Panc1 (cell line): ENCODE data around the gene TRAPPC12. TPM values are rescaled to one million over a fixed set of nuclear protein-coding genes. Genes with fewer than 3 reads are reported as not detected.

Source experiments
- ATAC-seq: fragments of 200-7000 bp; cut with Tn5 transposase; 2 replicates; pipeline ENCODE4 v1.9.1; 2020; ENCODE audit warnings: mild to moderate bottlenecking, moderate library complexity
- BruUV-seq: library from RNA; stranded (reverse); fragments of 400-500 nt; replicated peaks from 2 replicates; lab custom pipeline; 2021; lab: Mats Ljungman, UMichigan
- CTCF ChIA-PET: fragments of 300-600 bp; sonication (Branson Sonifier 250); formaldehyde crosslinking; loops from one replicate; lab custom pipeline; 2022; ENCODE audit warnings: antibody characterized with exemption; lab: Charles Lee
- POLR2A ChIA-PET: fragments of 300-600 bp; sonication (Branson Sonifier 250); formaldehyde crosslinking; loops from one replicate; lab custom pipeline; 2022; ENCODE audit warnings: antibody characterized with exemption; lab: Charles Lee
- DNase-seq: peaks from one replicate; pipeline ENCODE4 v3.0.0-alpha.2; 2010; ENCODE audit warnings: low read depth, low spot score
- H3K27ac ChIP-seq: 2 replicates; pipeline ENCODE4 v1.5.1; 2011; ENCODE audit warnings: mild to moderate bottlenecking, low read length, inconsistent platforms
- H3K27me3 ChIP-seq: fragments of 200-500 bp; sonication (Bioruptor generic); 2 replicates; pipeline ENCODE4 v1.6.0; 2014; ENCODE audit warnings: low read length, inconsistent platforms; ENCODE audit not compliant: control insufficient read depth, insufficient read depth
- H3K36me3 ChIP-seq: fragments of 200-500 bp; sonication (Bioruptor generic); 2 replicates; pipeline ENCODE4 v1.5.1; 2014; ENCODE audit warnings: inconsistent platforms, mild to moderate bottlenecking, low read length, moderate library complexity; ENCODE audit not compliant: control insufficient read depth, insufficient read depth
- H3K4me1 ChIP-seq: 2 replicates; pipeline ENCODE4 v1.5.1; 2011; ENCODE audit warnings: inconsistent platforms, mild to moderate bottlenecking, low read length, moderate library complexity; ENCODE audit not compliant: control insufficient read depth, insufficient read depth
- H3K4me3 ChIP-seq, 2 experiments: 2 replicates each; pipeline ENCODE4 v1.5.1; 2011 to 2012; ENCODE audit warnings: low read depth in 2 of 2, low read length in 2 of 2, mild to moderate bottlenecking in 2 of 2, inconsistent platforms in 1 of 2, moderate library complexity in 1 of 2
- H3K9me3 ChIP-seq: fragments of 200-500 bp; sonication (Bioruptor generic); 2 replicates; pipeline ENCODE4 v1.5.1; 2014; ENCODE audit warnings: low read depth, mild to moderate bottlenecking, inconsistent platforms, low read length, moderate library complexity; ENCODE audit not compliant: control insufficient read depth, insufficient read depth
- POLR2AphosphoS5 ChIP-seq: IDR thresholded peaks from 2 replicates; pipeline ENCODE4 v1.6.1; 2012; ENCODE audit warnings: mild to moderate bottlenecking, low read depth, low read length, moderate library complexity
- SIN3A ChIP-seq: IDR thresholded peaks from 2 replicates; pipeline ENCODE4 v1.6.1; 2012; ENCODE audit warnings: low read depth, mild to moderate bottlenecking, low read length, moderate library complexity, borderline replicate concordance; ENCODE audit not compliant: insufficient read depth
- TCF7L2 ChIP-seq: IDR thresholded peaks from 2 replicates; pipeline ENCODE4 v1.6.1; 2011; ENCODE audit warnings: mild to moderate bottlenecking, low read depth, low read length, inconsistent platforms
- in situ Hi-C: cut with HindIII; loops from 2 replicates; pipeline ENCODE4 v1.10.0; 2016; ENCODE audit warnings: low sequenced_read_pairs, low pct_unique_long_range_greater_than_20kb
- intact Hi-C: fragments of 100-400 bp; cut with micrococcal nuclease; formaldehyde crosslinking; loops from one replicate; pipeline ENCODE4 v1.10.0; 2022; ENCODE audit not compliant: unreplicated experiment
- total RNA-seq: library from RNA; stranded (reverse); gene quantifications from one replicate; pipeline ENCODE4 v1.2.1, GENCODE V29; 2021; ENCODE audit not compliant: unreplicated experiment
- TF ChIP-seq, protein P1 (sequence below): fragments of 450-650 bp; IDR thresholded peaks from 2 replicates; pipeline ENCODE4 v1.5.1; 2017; ENCODE audit warnings: mild to moderate bottlenecking
- TF ChIP-seq, protein P2 (sequence below), 2 experiments: IDR thresholded peaks; 2 replicates each; pipeline ENCODE4 v1.6.1; 2011 to 2012; ENCODE audit warnings: low read depth in 2 of 2, control low read depth in 1 of 2, low read length in 1 of 2, mild to moderate bottlenecking in 1 of 2, moderate library complexity in 1 of 2; ENCODE audit not compliant: insufficient read depth in 1 of 2

TRAPPC12 gene
- total RNA-seq, 1 experiment from 2014 or later = 78.7 TPM

DNA sequence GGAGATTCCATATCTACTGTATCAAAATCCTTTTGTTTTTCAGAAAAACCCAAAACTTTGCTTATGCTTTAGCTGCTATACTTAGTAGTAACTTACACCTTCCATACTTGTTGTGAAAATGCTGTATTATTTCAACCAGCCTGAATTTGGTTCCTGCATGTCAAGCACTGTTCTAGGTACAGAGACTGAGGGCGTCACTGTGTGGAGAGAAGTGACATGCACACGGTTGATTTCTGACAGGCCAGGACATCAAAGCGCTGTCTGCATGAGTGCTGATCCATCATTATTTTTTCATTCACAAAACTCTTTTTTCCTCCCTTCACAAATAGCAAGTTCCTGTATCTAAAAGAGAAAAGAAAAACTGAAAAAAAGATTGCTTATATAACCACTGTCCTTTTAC, 31.6 kb downstream of the TRAPPC12 start:
- Histone ChIP-seq H3K36me3 (no peaks in the 10 kb centered on the region; the same call in 1 of the 2 replicates), H3K27me3 (no peaks in the 10 kb centered on the region), H3K27ac (no peak overlapping the region), H3K4me3 (no peak overlapping the region), H3K4me1 (no peaks in the 10 kb centered on the region), H3K9me3 (no peaks in the 10 kb centered on the region)
- DNase-seq (no peak), ATAC-seq (no peak)
- in situ Hi-C loops (no loop called here), intact Hi-C loops (no loop called here)
- CTCF ChIA-PET = no interaction called here
- POLR2A ChIA-PET = no interaction called here
- no peak for TF ChIP-seq TCF7L2
- TF ChIP-seq, protein P1, sequence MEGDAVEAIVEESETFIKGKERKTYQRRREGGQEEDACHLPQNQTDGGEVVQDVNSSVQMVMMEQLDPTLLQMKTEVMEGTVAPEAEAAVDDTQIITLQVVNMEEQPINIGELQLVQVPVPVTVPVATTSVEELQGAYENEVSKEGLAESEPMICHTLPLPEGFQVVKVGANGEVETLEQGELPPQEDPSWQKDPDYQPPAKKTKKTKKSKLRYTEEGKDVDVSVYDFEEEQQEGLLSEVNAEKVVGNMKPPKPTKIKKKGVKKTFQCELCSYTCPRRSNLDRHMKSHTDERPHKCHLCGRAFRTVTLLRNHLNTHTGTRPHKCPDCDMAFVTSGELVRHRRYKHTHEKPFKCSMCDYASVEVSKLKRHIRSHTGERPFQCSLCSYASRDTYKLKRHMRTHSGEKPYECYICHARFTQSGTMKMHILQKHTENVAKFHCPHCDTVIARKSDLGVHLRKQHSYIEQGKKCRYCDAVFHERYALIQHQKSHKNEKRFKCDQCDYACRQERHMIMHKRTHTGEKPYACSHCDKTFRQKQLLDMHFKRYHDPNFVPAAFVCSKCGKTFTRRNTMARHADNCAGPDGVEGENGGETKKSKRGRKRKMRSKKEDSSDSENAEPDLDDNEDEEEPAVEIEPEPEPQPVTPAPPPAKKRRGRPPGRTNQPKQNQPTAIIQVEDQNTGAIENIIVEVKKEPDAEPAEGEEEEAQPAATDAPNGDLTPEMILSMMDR = no peak
- no peak for TF ChIP-seq SIN3A
- TF ChIP-seq, protein P2, sequence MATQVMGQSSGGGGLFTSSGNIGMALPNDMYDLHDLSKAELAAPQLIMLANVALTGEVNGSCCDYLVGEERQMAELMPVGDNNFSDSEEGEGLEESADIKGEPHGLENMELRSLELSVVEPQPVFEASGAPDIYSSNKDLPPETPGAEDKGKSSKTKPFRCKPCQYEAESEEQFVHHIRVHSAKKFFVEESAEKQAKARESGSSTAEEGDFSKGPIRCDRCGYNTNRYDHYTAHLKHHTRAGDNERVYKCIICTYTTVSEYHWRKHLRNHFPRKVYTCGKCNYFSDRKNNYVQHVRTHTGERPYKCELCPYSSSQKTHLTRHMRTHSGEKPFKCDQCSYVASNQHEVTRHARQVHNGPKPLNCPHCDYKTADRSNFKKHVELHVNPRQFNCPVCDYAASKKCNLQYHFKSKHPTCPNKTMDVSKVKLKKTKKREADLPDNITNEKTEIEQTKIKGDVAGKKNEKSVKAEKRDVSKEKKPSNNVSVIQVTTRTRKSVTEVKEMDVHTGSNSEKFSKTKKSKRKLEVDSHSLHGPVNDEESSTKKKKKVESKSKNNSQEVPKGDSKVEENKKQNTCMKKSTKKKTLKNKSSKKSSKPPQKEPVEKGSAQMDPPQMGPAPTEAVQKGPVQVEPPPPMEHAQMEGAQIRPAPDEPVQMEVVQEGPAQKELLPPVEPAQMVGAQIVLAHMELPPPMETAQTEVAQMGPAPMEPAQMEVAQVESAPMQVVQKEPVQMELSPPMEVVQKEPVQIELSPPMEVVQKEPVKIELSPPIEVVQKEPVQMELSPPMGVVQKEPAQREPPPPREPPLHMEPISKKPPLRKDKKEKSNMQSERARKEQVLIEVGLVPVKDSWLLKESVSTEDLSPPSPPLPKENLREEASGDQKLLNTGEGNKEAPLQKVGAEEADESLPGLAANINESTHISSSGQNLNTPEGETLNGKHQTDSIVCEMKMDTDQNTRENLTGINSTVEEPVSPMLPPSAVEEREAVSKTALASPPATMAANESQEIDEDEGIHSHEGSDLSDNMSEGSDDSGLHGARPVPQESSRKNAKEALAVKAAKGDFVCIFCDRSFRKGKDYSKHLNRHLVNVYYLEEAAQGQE (IDR thresholded peaks at IDR 0.05; ENCODE audit: insufficient read depth in 1 of 2, low read depth in 2 of 2, low read length in 1 of 2) = no peak
- no peak for TF ChIP-seq POLR2AphosphoS5
- BruUV-seq = no TSS peak

DNA sequence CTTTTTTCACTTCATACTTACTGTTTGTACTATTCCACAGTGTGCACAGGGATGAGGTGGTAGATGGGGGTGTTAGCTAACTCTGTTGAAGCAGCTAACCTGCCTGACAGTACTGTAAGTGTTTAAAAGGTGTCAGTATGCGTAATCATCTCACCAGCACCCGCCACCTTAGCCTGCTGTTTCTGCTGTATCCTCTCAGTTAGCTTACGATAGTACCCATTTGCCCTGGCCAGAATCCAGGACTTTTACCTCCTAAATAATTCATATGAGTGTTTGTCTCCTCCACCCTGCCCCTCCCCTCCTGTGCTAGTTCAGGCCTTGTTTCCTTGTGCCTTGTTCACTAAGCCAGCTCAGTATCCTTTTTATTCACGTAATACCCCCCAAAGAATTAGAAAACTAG, 34.2 kb downstream of the TRAPPC12 start:
- no TSS peak for BruUV-seq
- no peaks in the 10 kb centered on the region; the same call in 1 of the 2 replicates for H3K36me3 ChIP-seq
- ChIA-PET CTCF (no interaction called here), POLR2A (interaction anchor here (0.7 kb wide), 1 partner anchor 35 kb away, joined by 3 read pairs; no protein-coding TSS in a partner anchor)
- in situ Hi-C loops (no loop called here), intact Hi-C loops (no loop called here)
- H3K4me3 ChIP-seq = no peak overlapping the region
- ATAC-seq (no peak), DNase-seq (no peak)
- no peak overlapping the region for H3K27ac ChIP-seq
- H3K4me1 ChIP-seq = no peaks in the 10 kb centered on the region
- H3K9me3 ChIP-seq = no peaks in the 10 kb centered on the region
- TF ChIP-seq POLR2AphosphoS5 = no peak
- no peak for TF ChIP-seq TCF7L2
- TF ChIP-seq, protein P1 = no peak
- TF ChIP-seq, protein P2 (IDR thresholded peaks at IDR 0.05; ENCODE audit: insufficient read depth in 1 of 2, low read depth in 2 of 2, low read length in 1 of 2) = no peak
- no peak for TF ChIP-seq SIN3A
- H3K27me3 ChIP-seq = no peaks in the 10 kb centered on the region
